PC-9 (cell line): ENCODE measurements around the gene FCHO1. TPM values are rescaled to one million over a fixed set of nuclear protein-coding genes. Genes with fewer than 3 reads are reported as not detected.

Source experiments
- BruUV-seq: library from RNA; stranded (reverse); fragments of 400-500 nt; replicated peaks from 2 replicates; lab custom pipeline; 2021; lab: Mats Ljungman, UMichigan
- CTCF ChIA-PET: fragments of 300-600 bp; sonication (Branson Sonifier 250); formaldehyde crosslinking; loops from one replicate; lab custom pipeline; 2022; ENCODE audit warnings: antibody characterized with exemption; lab: Charles Lee
- POLR2A ChIA-PET: fragments of 300-600 bp; sonication (Branson Sonifier 250); formaldehyde crosslinking; loops from one replicate; lab custom pipeline; 2022; ENCODE audit warnings: antibody characterized with exemption; ENCODE audit not compliant: unreplicated experiment; lab: Charles Lee
- DNase-seq, 2 experiments: peaks; one replicate each; pipeline versions ENCODE4 v3.0.0 to v3.0.0-alpha.2; 2015 to 2022; ENCODE audit warnings: mixed read lengths in 1 of 2
- H2AFZ ChIP-seq: fragments of 200-600 bp; sonication (generic); 2 replicates; pipeline ENCODE4 v1.8.1; 2017; ENCODE audit warnings: antibody characterized with exemption
- H3F3A ChIP-seq: fragments of 200-600 bp; sonication (generic); 2 replicates; pipeline ENCODE4 v1.8.1; 2017; ENCODE audit warnings: antibody characterized with exemption, mild to moderate bottlenecking, low read depth; ENCODE audit not compliant: insufficient read depth
- H3K27ac ChIP-seq: fragments of 200-600 bp; sonication (generic); 2 replicates; pipeline ENCODE4 v1.6.1; 2016; ENCODE audit warnings: mixed run types
- H3K27me3 ChIP-seq: fragments of 200-600 bp; sonication (generic); 2 replicates; pipeline ENCODE4 v1.6.1; 2016; ENCODE audit warnings: low read depth, mixed run types; ENCODE audit not compliant: insufficient read depth
- H3K36me3 ChIP-seq: fragments of 200-600 bp; sonication (generic); 2 replicates; pipeline ENCODE4 v1.6.1; 2016; ENCODE audit warnings: low read depth, mixed run types
- H3K4me1 ChIP-seq: fragments of 200-600 bp; sonication (generic); replicated peaks from 2 replicates; pipeline ENCODE4 v1.6.1; 2016; ENCODE audit warnings: mixed run types; ENCODE audit not compliant: insufficient read depth
- H3K4me2 ChIP-seq: fragments of 200-600 bp; sonication (generic); 2 replicates; pipeline ENCODE4 v1.6.1; 2017; ENCODE audit warnings: mixed run types
- H3K4me3 ChIP-seq: fragments of 200-600 bp; sonication (generic); 2 replicates; pipeline ENCODE4 v1.6.1; 2016; ENCODE audit warnings: mixed run types
- H3K79me2 ChIP-seq: fragments of 200-600 bp; sonication (generic); 2 replicates; pipeline ENCODE4 v1.6.1; 2017; ENCODE audit warnings: low read depth, mixed run types
- H3K9me2 ChIP-seq: fragments of 200-600 bp; sonication (generic); 2 replicates; pipeline ENCODE4 v1.8.1; 2017; ENCODE audit warnings: mild to moderate bottlenecking; ENCODE audit not compliant: insufficient read depth
- H3K9me3 ChIP-seq: fragments of 200-600 bp; sonication (generic); 2 replicates; pipeline ENCODE4 v1.8.1; 2016; ENCODE audit warnings: low read depth; ENCODE audit not compliant: insufficient read depth
- H4K20me1 ChIP-seq: fragments of 200-600 bp; sonication (generic); 2 replicates; pipeline ENCODE4 v1.8.1; 2017; ENCODE audit not compliant: insufficient read depth
- CTCF ChIP-seq: fragments of 200-600 bp; sonication (generic); conservative IDR thresholded peaks from 2 replicates; pipeline ENCODE4 v1.6.1; 2017; ENCODE audit warnings: mixed run types, antibody characterized with exemption, mild to moderate bottlenecking, moderate library complexity
- EZH2 ChIP-seq: fragments of 200-600 bp; sonication (generic); IDR thresholded peaks from 2 replicates; pipeline ENCODE4 v1.8.0; 2017; ENCODE audit warnings: antibody characterized with exemption, low read depth
- intact Hi-C: fragments of 100-400 bp; cut with micrococcal nuclease; formaldehyde crosslinking; loops from one replicate; pipeline ENCODE4 v1.10.0; 2022; ENCODE audit not compliant: unreplicated experiment
- total RNA-seq: library from RNA; stranded (reverse); gene quantifications from 2 replicates; pipeline ENCODE4 v1.2.3, GENCODE V29; 2021

The FCHO1 gene
- total RNA-seq, 1 experiment from 2014 or later: 34.8 TPM

GRCh38 chr19:17790059-17790780 is 38.9 kb downstream of the FCHO1 start:
- peak; percentile 62 to 90 for DNase-seq
- Histone ChIP-seq H3K9me2 (no peaks in the 10 kb centered on the region), H4K20me1 (no peaks in the 10 kb centered on the region), H3K27ac (peak overlapping the region; percentile 87), H3K36me3 (no peaks in the 10 kb centered on the region), H2AFZ (no peak overlapping the region), H3K27me3 (no peaks in the 10 kb centered on the region), H3K4me1 (peaks cover 45% of the 10 kb centered on the region), H3K4me3 (no peak overlapping the region), H3K4me2 (peak overlapping the region; percentile 71), H3K79me2 (peaks cover 2% of the 10 kb centered on the region), H3F3A (peaks cover 60% of the 10 kb centered on the region), H3K9me3 (no peaks in the 10 kb centered on the region)
- intact Hi-C loops: loop anchor here (1.0 kb wide), 1 partner anchor 11 kb away; no protein-coding TSS in a partner anchor
- TF ChIP-seq EZH2: no peak
- no peak for TF ChIP-seq CTCF
- ChIA-PET CTCF (interaction anchor here (1.0 kb wide), 1 partner anchor 66 kb away, joined by 3 read pairs; no protein-coding TSS in a partner anchor), POLR2A (interaction anchor here (0.6 to 0.7 kb wide), 3 partner anchors 10 to 483 kb away, joined by 3 to 4 read pairs (median 3); no protein-coding TSS in a partner anchor)
- BruUV-seq: no TSS peak

DNA sequence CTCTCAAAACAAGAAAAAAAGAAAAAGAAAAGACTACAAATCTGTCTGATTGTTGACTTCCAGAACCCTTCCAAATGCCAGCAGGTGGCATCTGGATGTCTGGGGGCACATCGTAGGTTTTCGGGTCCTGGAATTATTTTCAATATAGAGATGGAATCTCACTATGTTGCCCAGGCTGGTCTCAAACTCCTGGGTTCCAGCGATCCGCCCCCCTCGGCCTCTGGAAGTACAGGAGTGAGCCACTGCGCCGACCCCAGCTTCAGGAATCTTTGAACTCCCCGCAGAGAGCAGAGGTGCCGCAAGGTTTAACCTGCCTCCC is 43.1 kb downstream of the FCHO1 start:
- Histone ChIP-seq H3K27ac (peak overlapping the region; percentile 98), H3K4me1 (peaks cover 77% of the 10 kb centered on the region), H3K4me3 (peak overlapping the region; percentile 83), H3K79me2 (peaks cover 38% of the 10 kb centered on the region), H4K20me1 (no peaks in the 10 kb centered on the region), H2AFZ (peak overlapping the region; percentile 88), H3K9me3 (no peaks in the 10 kb centered on the region), H3K9me2 (no peaks in the 10 kb centered on the region), H3K27me3 (no peaks in the 10 kb centered on the region), H3K4me2 (peak overlapping the region; percentile 83), H3F3A (peaks cover 78% of the 10 kb centered on the region), H3K36me3 (peaks cover 6% of the 10 kb centered on the region; the same call in 1 of the 2 replicates)
- BruUV-seq: TSS peak; percentile 39
- POLR2A ChIA-PET: interaction anchor here (0.5 to 1.1 kb wide), 2 partner anchors 36 to 138 kb away, joined by 5 to 19 read pairs; partner anchors contain the start of gene CCDC124
- CTCF ChIA-PET: interaction anchor here (1.3 kb wide), 1 partner anchor 37 kb away, joined by 3 read pairs; no protein-coding TSS in a partner anchor
- TF ChIP-seq CTCF (0 out of 2 replicates have a peak, but pooled peaks have one; percentile 14), EZH2 (no peak)
- intact Hi-C loops: no loop called here
- DNase-seq: no peak

GRCh38 chr19:17794731-17795494 is 43.6 kb downstream of the FCHO1 start, which contains the start of gene B3GNT3:
Gene B3GNT3, plus strand, starts transcription at chr19:17795138. Its CDS starts 12,670 bp downstream, at chr19:17807808.
- H3K27me3 ChIP-seq: no peaks in the 10 kb centered on the region
- H3F3A ChIP-seq: peaks cover 72% of the 10 kb centered on the region
- no peaks in the 10 kb centered on the region for H3K9me2 ChIP-seq
- peaks cover 11% of the 10 kb centered on the region; the same call in 1 of the 2 replicates for H3K36me3 ChIP-seq
- CTCF ChIA-PET: interaction anchor here (0.6 to 1.3 kb wide), 3 partner anchors 23 to 189 kb away, joined by 3 to 6 read pairs (median 3); no protein-coding TSS in a partner anchor
- H2AFZ ChIP-seq: peak within 1 kb of the TSS; percentile 88
- TF ChIP-seq CTCF: no peak
- no peak for TF ChIP-seq EZH2
- peak; percentile 85 to 91 for DNase-seq
- H3K79me2 ChIP-seq: peaks cover 43% of the 10 kb centered on the region
- POLR2A ChIA-PET: interaction anchor here (0.5 to 1.1 kb wide), 3 partner anchors 36 to 966 kb away, joined by 3 to 19 read pairs (median 5); partner anchors contain the start of genes CCDC124 and SIN3B
- intact Hi-C loops: loop anchor here (1.0 kb wide), 1 partner anchor 47 kb away; no protein-coding TSS in a partner anchor
- H3K4me1 ChIP-seq: peaks cover 73% of the 10 kb centered on the region
- peaks cover 2% of the 10 kb centered on the region; the same call in 1 of the 2 replicates for H4K20me1 ChIP-seq
- peak within 1 kb of the TSS; percentile 83 for H3K4me2 ChIP-seq
- BruUV-seq: no TSS peak
- peak within 1 kb of the TSS; percentile 83 for H3K4me3 ChIP-seq
- H3K27ac ChIP-seq: peak within 1 kb of the TSS; percentile 98
- H3K9me3 ChIP-seq: no peaks in the 10 kb centered on the region
